ENCODE measurements around the gene SPNS2.

DNA sequence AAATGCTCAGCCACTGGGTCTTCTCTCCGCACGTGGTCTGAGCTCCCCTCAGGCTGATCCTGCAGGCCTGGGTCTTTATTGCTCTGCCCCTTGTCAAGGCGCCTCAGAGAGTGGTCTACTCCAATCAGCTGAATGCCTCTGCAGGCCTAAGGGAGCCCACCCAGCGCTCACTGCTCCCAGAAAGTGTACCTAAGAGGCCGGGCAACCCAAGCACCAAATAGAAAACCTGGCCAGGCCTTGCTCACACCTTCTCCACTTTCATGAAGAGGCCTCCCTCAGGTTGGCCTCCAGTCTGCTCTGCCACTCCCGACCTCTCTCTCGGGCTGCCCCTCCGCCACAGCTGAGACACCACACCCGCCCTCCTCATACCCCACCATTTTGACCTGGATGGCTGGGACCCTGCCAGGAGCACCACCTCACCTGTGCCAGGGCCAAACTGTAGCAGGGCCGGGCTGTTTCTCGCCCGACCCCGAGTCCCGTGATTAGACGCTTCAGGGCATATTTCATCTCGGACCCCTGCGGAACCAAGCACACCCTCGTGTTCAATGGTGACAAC is 55.8 kb downstream of the SPNS2 start:
- TF ChIP-seq GATAD2B (conservative IDR thresholded peaks at IDR 0.05; ENCODE audit: low read depth), result no peak
- no peak for TF ChIP-seq NRF1 (conservative IDR thresholded peaks at IDR 0.05; ENCODE audit: low read depth, low read length)
- no peak for TF ChIP-seq KLF5 (IDR thresholded peaks at IDR 0.05; ENCODE audit: partially characterized antibody)
- TF ChIP-seq POLR2AphosphoS5 (IDR thresholded peaks at IDR 0.05; ENCODE audit: low read length), result no peak
- no peak for TF ChIP-seq SMC3 (IDR thresholded peaks at IDR 0.05; ENCODE audit: borderline replicate concordance, low read length)
- TF ChIP-seq DPF2 (IDR thresholded peaks at IDR 0.05), result no peak
- TF ChIP-seq CREB1 (IDR thresholded peaks at IDR 0.05; ENCODE audit: low read depth), result no peak
- TF ChIP-seq, protein P1, sequence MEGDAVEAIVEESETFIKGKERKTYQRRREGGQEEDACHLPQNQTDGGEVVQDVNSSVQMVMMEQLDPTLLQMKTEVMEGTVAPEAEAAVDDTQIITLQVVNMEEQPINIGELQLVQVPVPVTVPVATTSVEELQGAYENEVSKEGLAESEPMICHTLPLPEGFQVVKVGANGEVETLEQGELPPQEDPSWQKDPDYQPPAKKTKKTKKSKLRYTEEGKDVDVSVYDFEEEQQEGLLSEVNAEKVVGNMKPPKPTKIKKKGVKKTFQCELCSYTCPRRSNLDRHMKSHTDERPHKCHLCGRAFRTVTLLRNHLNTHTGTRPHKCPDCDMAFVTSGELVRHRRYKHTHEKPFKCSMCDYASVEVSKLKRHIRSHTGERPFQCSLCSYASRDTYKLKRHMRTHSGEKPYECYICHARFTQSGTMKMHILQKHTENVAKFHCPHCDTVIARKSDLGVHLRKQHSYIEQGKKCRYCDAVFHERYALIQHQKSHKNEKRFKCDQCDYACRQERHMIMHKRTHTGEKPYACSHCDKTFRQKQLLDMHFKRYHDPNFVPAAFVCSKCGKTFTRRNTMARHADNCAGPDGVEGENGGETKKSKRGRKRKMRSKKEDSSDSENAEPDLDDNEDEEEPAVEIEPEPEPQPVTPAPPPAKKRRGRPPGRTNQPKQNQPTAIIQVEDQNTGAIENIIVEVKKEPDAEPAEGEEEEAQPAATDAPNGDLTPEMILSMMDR (IDR thresholded peaks at IDR 0.05 in 2 of 3, conservative IDR thresholded peaks at IDR 0.05 in 1 of 3; ENCODE audit: control insufficient read depth in 2 of 3, extremely low read depth in 1 of 3, insufficient read depth in 1 of 3, low read depth in 3 of 3, low read length in 3 of 3), result no peak
- TF ChIP-seq POLR2A (IDR thresholded peaks at IDR 0.05; ENCODE audit: low read depth, low read length), result no peak
